Omental fat pad (tissue), 4 donors: ENCODE measurements around the gene GIGYF2. TPM values are rescaled to one million over a fixed set of nuclear protein-coding genes. Genes with fewer than 3 reads are reported as not detected.
"Not testable (repeated sequence)": the region's sequence is repeated elsewhere in the genome, so short reads cannot be mapped to it uniquely, and the experiment has no call there.

Experiments used
- ATAC-seq: fragments of 150-250 bp; one replicate; pipeline ENCODE4 v1.9.1; 2016; ENCODE audit warnings: mild to moderate bottlenecking, moderate library complexity; ENCODE audit not compliant: low FRiP score
- DNase-seq: peaks from one replicate; pipeline ENCODE4 v3.0.0-alpha.2; 2019; ENCODE audit warnings: low spot score
- CTCF ChIP-seq, 3 donors: fragments of 450-650 bp; IDR thresholded peaks; one replicate each; pipeline ENCODE4 v1.5.1; 2016 to 2017; ENCODE audit warnings: antibody characterized with exemption in 3 of 3, mild to moderate bottlenecking in 3 of 3, moderate library complexity in 2 of 3
- total RNA-seq, 4 donors: library from RNA; depleted of rRNA; stranded (reverse); fragments of >200 nt; gene quantifications; one replicate each; pipeline ENCODE4 v1.1.0, GENCODE V29; 2016

The GIGYF2 gene
- total RNA-seq, 4 donors from 2014 or later, result 63.9 to 80.2 (median 72.2) TPM

- TF ChIP-seq CTCF (IDR thresholded peaks at IDR 0.05), result no peak
- no peak for ATAC-seq
- DNase-seq, result no peak
Measured at GRCh38 chr2:232699110-232699509, 2.0 kb downstream of the GIGYF2 start.

- no peak for DNase-seq
- ATAC-seq, result no peak
- TF ChIP-seq CTCF (IDR thresholded peaks at IDR 0.05), result no peak
Measured at GRCh38 chr2:232700154-232700553, 3.0 kb downstream of the GIGYF2 start.

DNA sequence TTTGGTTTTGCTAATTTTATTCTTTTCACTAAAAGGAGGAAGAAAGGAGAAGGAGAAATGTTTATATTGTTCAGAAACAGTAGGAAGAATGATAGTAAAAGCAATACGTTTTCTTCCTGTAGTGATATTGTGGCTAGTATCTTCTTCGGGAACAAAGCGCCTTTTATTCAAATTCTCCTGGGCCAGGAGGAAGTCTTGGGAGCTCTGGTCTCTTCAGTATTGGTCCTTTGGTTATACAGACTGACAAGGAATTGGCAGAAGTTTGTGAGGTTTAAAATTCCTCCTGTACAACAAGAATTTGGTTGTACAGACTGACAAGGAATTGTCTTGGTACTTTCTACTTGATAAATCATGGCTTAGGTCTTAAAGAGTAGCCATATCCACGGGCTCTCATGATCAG, 9.9 kb downstream of the GIGYF2 start:
- ATAC-seq, result no peak
- DNase-seq, result no peak
- no peak for TF ChIP-seq CTCF (IDR thresholded peaks at IDR 0.05)

DNA sequence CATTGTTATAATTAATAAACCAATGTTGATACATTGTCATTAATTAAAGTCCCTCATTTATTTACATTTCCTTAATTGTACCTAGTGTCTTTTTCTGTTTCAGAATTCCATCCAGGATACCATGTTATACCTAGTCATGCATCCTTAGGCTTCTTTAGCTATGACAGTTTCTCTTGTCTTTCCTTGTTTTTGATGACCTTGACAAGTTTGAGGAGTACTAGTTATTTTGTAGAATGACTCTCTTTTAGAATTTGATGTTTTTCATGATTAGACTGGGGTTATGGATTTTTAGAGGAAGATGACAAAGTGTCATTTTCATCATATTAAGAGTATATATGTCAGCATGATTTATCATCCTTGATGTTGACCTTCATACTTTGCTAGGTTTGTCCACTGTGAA, 16.4 kb downstream of the GIGYF2 start:
- ATAC-seq (no peak), DNase-seq (no peak)
- TF ChIP-seq CTCF (IDR thresholded peaks at IDR 0.05), result no peak

- DNase-seq (no peak), ATAC-seq (no peak)
- TF ChIP-seq CTCF (IDR thresholded peaks at IDR 0.05), result no peak
Measured at GRCh38 chr2:232714969-232715368, 17.8 kb downstream of the GIGYF2 start.

GRCh38 chr2:232720056-232720455, 22.9 kb downstream of the GIGYF2 start:
- ATAC-seq, DNase-seq: not testable (repeated sequence)

DNA sequence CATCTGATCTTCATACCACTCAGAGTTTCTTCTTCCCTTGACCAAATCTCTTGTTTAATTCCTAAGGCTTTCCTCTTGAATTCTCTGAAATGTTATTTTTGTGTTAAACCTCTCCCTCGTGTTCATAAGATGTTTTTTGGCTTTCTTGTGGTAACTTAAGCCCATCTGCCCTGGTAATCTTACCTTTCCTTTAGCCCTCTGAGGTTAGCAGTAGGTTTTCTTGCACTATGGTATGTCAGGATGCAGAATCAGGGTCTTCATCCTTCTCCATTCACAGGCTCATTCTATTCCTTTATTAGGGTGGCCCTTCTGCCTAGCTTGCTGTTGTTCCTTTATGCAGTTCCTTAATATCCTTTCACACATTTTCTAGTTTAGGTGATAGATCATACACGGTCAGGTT, 24.1 kb downstream of the GIGYF2 start:
- ATAC-seq (no peak), DNase-seq (no peak)
- TF ChIP-seq CTCF (IDR thresholded peaks at IDR 0.05), result no peak

DNA sequence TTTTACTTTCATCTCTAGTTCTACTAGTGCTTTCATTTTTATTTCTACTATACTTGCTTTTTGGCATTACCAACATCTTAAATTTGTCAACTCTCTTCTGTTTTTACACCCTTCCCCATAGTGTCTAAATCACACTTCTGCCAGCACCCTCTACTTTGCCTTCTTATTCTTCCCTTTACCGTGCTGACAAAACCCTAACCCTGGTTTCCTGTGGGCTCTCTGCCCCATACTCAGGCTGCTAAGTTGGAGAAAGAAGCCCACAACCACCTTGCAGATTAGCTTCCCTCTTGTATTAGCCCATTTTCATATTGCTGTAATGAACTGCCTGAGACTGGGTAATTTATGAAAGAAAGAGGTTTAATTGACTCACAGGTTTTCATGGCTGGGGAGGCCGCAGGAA, 24.8 kb downstream of the GIGYF2 start:
- no peak for TF ChIP-seq CTCF (IDR thresholded peaks at IDR 0.05)
- DNase-seq (no peak), ATAC-seq (no peak)
